ENCODE results near the gene COL6A2. TPM values are rescaled to one million over a fixed set of nuclear protein-coding genes. Genes with fewer than 3 reads are reported as not detected.

The COL6A2 gene
- total and polyA plus RNA-seq, 2 experiments from 2014 or later = 28.4 to 89.2 TPM

DNA sequence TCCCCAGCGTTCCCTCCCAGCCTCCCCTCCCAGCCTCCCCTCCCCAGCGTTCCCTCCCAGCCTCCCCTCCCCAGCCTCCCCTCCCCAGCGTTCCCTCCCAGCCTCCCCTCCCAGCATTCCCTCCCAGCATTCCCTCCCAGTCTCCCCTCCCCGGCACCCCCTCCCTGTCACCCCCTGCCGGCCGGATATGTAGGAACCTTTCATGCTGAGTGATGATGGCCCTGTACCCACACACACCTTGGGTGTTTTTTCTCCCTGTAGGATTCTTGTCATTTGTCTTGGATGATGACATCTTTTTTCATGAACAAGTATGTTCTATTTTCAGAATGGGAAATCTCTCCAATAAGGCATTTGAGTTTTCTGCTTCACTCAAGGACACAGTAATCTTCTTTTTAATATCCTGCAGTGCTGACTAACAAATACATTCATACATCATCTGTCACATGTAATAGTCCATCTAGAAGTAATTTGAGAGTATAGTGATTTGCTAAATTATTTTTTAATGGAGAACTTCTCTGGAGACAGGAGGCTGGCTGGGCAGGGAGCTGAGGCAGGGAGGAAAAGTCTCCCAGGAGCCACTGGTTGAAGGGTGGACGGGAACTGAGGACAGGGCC lies 38.0 kb downstream of the COL6A2 start (continued):
- TF ChIP-seq POLR2AphosphoS5 (IDR thresholded peaks at IDR 0.05; ENCODE audit: low read depth) = no peak
- TF ChIP-seq, protein P1, sequence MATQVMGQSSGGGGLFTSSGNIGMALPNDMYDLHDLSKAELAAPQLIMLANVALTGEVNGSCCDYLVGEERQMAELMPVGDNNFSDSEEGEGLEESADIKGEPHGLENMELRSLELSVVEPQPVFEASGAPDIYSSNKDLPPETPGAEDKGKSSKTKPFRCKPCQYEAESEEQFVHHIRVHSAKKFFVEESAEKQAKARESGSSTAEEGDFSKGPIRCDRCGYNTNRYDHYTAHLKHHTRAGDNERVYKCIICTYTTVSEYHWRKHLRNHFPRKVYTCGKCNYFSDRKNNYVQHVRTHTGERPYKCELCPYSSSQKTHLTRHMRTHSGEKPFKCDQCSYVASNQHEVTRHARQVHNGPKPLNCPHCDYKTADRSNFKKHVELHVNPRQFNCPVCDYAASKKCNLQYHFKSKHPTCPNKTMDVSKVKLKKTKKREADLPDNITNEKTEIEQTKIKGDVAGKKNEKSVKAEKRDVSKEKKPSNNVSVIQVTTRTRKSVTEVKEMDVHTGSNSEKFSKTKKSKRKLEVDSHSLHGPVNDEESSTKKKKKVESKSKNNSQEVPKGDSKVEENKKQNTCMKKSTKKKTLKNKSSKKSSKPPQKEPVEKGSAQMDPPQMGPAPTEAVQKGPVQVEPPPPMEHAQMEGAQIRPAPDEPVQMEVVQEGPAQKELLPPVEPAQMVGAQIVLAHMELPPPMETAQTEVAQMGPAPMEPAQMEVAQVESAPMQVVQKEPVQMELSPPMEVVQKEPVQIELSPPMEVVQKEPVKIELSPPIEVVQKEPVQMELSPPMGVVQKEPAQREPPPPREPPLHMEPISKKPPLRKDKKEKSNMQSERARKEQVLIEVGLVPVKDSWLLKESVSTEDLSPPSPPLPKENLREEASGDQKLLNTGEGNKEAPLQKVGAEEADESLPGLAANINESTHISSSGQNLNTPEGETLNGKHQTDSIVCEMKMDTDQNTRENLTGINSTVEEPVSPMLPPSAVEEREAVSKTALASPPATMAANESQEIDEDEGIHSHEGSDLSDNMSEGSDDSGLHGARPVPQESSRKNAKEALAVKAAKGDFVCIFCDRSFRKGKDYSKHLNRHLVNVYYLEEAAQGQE (IDR thresholded peaks at IDR 0.05; ENCODE audit: unreplicated experiment) = no peak
- TF ChIP-seq NANOG (IDR thresholded peaks at IDR 0.05; ENCODE audit: borderline replicate concordance) = no peak
- no peak for TF ChIP-seq CREB1 (CRISPR knock-in tag; IDR thresholded peaks at IDR 0.05; ENCODE audit: low read depth)

DNA sequence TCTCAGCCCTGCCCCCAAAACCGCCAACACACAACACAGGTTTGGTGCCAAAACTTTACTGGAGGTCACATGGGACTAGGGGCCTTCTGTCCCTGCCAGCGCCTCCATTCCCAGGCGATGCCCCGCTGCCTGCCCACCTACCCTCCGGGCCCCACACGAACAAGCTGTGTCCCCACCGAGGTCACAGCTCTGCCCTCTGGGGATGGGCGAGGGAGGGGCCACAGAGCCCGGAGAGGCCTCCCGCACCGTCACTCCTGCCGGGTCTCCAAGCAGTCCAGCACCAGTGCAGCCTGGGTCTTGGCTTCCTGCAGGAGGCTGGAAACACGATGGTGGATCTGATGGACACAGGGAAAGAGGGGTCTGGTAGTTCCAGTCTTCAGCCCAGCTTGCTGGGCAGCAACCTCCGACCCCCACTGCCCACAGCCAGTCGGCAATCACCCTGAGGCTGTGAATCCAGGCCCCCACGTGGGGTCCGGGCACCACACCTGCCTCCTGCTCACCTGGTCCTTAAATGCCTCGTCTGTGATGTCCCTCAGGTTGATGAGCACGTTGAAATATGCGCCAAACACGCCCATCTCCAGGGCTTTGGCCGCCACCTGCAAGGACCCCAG lies 38.9 kb downstream of the COL6A2 start:
- Mint-ChIP-seq H3K27me3 (ENCODE audit: insufficient read depth, low read depth, poor library complexity) (peaks cover 2% of the 10 kb centered on the region), H3K27ac (no peak overlapping the region), H3K36me3 (ENCODE audit: low read depth) (peaks cover 3% of the 10 kb centered on the region; the same call in 2 of the 3 replicates), H3K4me1 (peaks cover 3% of the 10 kb centered on the region; the same call in 1 of the 3 replicates), H3K9me3 (no peaks in the 10 kb centered on the region), H3K4me3 (no peak overlapping the region)
- H3K9me2 ChIP-seq (ENCODE audit: insufficient read depth) = no peaks in the 10 kb centered on the region
- H3K36me3 ChIP-seq (ENCODE audit: insufficient read depth) = no peaks in the 10 kb centered on the region
- no peaks in the 10 kb centered on the region for H3K79me2 ChIP-seq (replicated peaks; ENCODE audit: insufficient read depth)
- no peak overlapping the region for H2AFZ ChIP-seq
- ATAC-seq (no peak), DNase-seq (ENCODE audit: low spot score) (no peak)
- H3F3A ChIP-seq (replicated peaks; ENCODE audit: low read depth) = no peaks in the 10 kb centered on the region
- no peaks in the 10 kb centered on the region for H3K4me1 ChIP-seq (ENCODE audit: insufficient read depth)
- no peak for TF ChIP-seq EZH2phosphoT487 (IDR thresholded peaks at IDR 0.05; ENCODE audit: unreplicated experiment)
- no peak for TF ChIP-seq POLR2AphosphoS5 (IDR thresholded peaks at IDR 0.05; ENCODE audit: low read depth)
- no peak for TF ChIP-seq JUNB (IDR thresholded peaks at IDR 0.05; ENCODE audit: unreplicated experiment)
- TF ChIP-seq NANOG (IDR thresholded peaks at IDR 0.05; ENCODE audit: borderline replicate concordance) = no peak
- no peaks in the 10 kb centered on the region for H4K20me1 ChIP-seq (replicated peaks; ENCODE audit: insufficient read depth)
- no peak overlapping the region for H3K4me2 ChIP-seq
- no peak overlapping the region for H3K27ac ChIP-seq (ENCODE audit: low read depth)
- no peak overlapping the region for H3K4me3 ChIP-seq
- no peaks in the 10 kb centered on the region for H3K27me3 ChIP-seq (ENCODE audit: insufficient read depth)

- Histone ChIP-seq H3K27ac (ENCODE audit: low read depth) (no peak overlapping the region), H3K79me2 (replicated peaks; ENCODE audit: insufficient read depth) (no peaks in the 10 kb centered on the region), H4K20me1 (replicated peaks; ENCODE audit: insufficient read depth) (no peaks in the 10 kb centered on the region), H3K4me3 (no peak overlapping the region), H3K4me1 (ENCODE audit: insufficient read depth) (no peaks in the 10 kb centered on the region), H3K27me3 (ENCODE audit: insufficient read depth) (no peaks in the 10 kb centered on the region), H3F3A (replicated peaks; ENCODE audit: low read depth) (no peaks in the 10 kb centered on the region), H2AFZ (no peak overlapping the region), H3K4me2 (no peak overlapping the region), H3K9me2 (ENCODE audit: insufficient read depth) (no peaks in the 10 kb centered on the region), H3K36me3 (ENCODE audit: insufficient read depth) (no peaks in the 10 kb centered on the region)
- no peak overlapping the region for H3K4me3 Mint-ChIP-seq
- ATAC-seq = no peak
- peaks cover 8% of the 10 kb centered on the region; the same call in 2 of the 3 replicates for H3K36me3 Mint-ChIP-seq (ENCODE audit: low read depth)
- peaks cover 3% of the 10 kb centered on the region; the same call in 1 of the 3 replicates for H3K4me1 Mint-ChIP-seq
- no peak for DNase-seq (ENCODE audit: low spot score)
- no peaks in the 10 kb centered on the region for H3K9me3 Mint-ChIP-seq
- TF ChIP-seq EZH2 (IDR thresholded peaks at IDR 0.05; ENCODE audit: low read depth, unreplicated experiment) = no peak
- TF ChIP-seq POLR2AphosphoS5 (IDR thresholded peaks at IDR 0.05; ENCODE audit: low read depth) = no peak
- TF ChIP-seq, protein P1 (IDR thresholded peaks at IDR 0.05; ENCODE audit: unreplicated experiment) = no peak
- TF ChIP-seq CTCF (conservative IDR thresholded peaks at IDR 0.05; ENCODE audit: low read depth in 2 of 2) = no peak
- TF ChIP-seq JUNB (IDR thresholded peaks at IDR 0.05; ENCODE audit: unreplicated experiment) = no peak
- no peak overlapping the region for H3K27ac Mint-ChIP-seq
- H3K27me3 Mint-ChIP-seq (ENCODE audit: insufficient read depth, low read depth, poor library complexity) = peaks cover 3% of the 10 kb centered on the region
Observed at GRCh38 chr21:46137908-46138307, 40.0 kb downstream of the COL6A2 start.

Measured in GM23338 (cell line).